Neural cell (in vitro differentiated cells): ENCODE results near the gene ANKMY1. TPM values are rescaled to one million over a fixed set of nuclear protein-coding genes. Genes with fewer than 3 reads are reported as not detected.

Experiments
- H2AFZ ChIP-seq: fragments of 200-600, 300-800 bp; sonication (generic), shearing (Covaris generic); 2 replicates; pipeline ENCODE4 v1.6.0; 2014; ENCODE audit warnings: low read depth, mild to moderate bottlenecking, antibody characterized with exemption, low read length, moderate library complexity
- H3F3A ChIP-seq: fragments of 200-600 bp; shearing (Covaris generic); 2 replicates; pipeline ENCODE4 v1.6.1; 2016; ENCODE audit warnings: mild to moderate bottlenecking, moderate library complexity, mixed read lengths, antibody characterized with exemption, low read length; ENCODE audit not compliant: insufficient read depth, poor library complexity, severe bottlenecking
- H3K27ac ChIP-seq: fragments of 200-600, 300-800 bp; sonication (generic), shearing (Covaris generic); 2 replicates; pipeline ENCODE4 v1.5.1; 2014; ENCODE audit warnings: mild to moderate bottlenecking, low read length, moderate library complexity
- H3K27me3 ChIP-seq: fragments of 300-800, 200-600 bp; sonication (generic), shearing (Covaris generic); 2 replicates; pipeline ENCODE4 v1.6.0; 2014; ENCODE audit warnings: mild to moderate bottlenecking, low read depth, low read length, moderate library complexity; ENCODE audit not compliant: insufficient read depth
- H3K36me3 ChIP-seq: fragments of 300-800, 200-600 bp; sonication (generic), shearing (Covaris generic); 2 replicates; pipeline ENCODE4 v1.5.1; 2014; ENCODE audit warnings: mild to moderate bottlenecking, antibody characterized with exemption, low read length, moderate library complexity; ENCODE audit not compliant: insufficient read depth
- H3K4me2 ChIP-seq: fragments of 300-800, 200-600 bp; sonication (generic), shearing (Covaris generic); 2 replicates; pipeline ENCODE4 v1.6.0; 2014; ENCODE audit warnings: mild to moderate bottlenecking, low read length
- H3K4me3 ChIP-seq: fragments of 300-800, 200-600 bp; sonication (generic), shearing (Covaris generic); 2 replicates; pipeline ENCODE4 v1.5.1; 2014; ENCODE audit warnings: mild to moderate bottlenecking, low read length, moderate library complexity
- H3K79me2 ChIP-seq: fragments of 200-600 bp; shearing (Covaris generic); replicated peaks from 2 replicates; pipeline ENCODE4 v1.6.0; 2014; ENCODE audit warnings: mild to moderate bottlenecking, low read length, moderate library complexity; ENCODE audit not compliant: insufficient read depth
- H3K9ac ChIP-seq: fragments of 300-800, 200-600 bp; sonication (generic), shearing (Covaris generic); 2 replicates; pipeline ENCODE4 v1.6.1; 2016; ENCODE audit warnings: mild to moderate bottlenecking, low read length, mixed read lengths
- H3K9me2 ChIP-seq: fragments of 200-600 bp; shearing (Covaris generic); 2 replicates; pipeline ENCODE4 v1.6.1; 2016; ENCODE audit warnings: mild to moderate bottlenecking, low read length, mixed read lengths; ENCODE audit not compliant: insufficient read depth
- H3K9me3 ChIP-seq: fragments of 200-600, 300-800 bp; sonication (generic), shearing (Covaris generic); 2 replicates; pipeline ENCODE4 v1.6.1; 2016; ENCODE audit warnings: mild to moderate bottlenecking, mixed run types, low read length, moderate library complexity, mixed read lengths
- H4K20me1 ChIP-seq: fragments of 200-600 bp; shearing (Covaris generic); 2 replicates; pipeline ENCODE4 v1.6.1; 2016; ENCODE audit warnings: mild to moderate bottlenecking, mixed run types; ENCODE audit not compliant: insufficient read depth
- CTCF ChIP-seq: fragments of 450-650 bp; IDR thresholded peaks from 2 replicates; pipeline ENCODE4 v1.5.1; 2014; ENCODE audit warnings: antibody characterized with exemption, mild to moderate bottlenecking, moderate library complexity; ENCODE audit not compliant: poor library complexity, severe bottlenecking
- EP300 ChIP-seq: fragments of 450-650 bp; conservative IDR thresholded peaks from 2 replicates; pipeline ENCODE4 v1.6.1; 2014; ENCODE audit warnings: antibody characterized with exemption, mild to moderate bottlenecking, moderate library complexity; ENCODE audit not compliant: poor library complexity, severe bottlenecking
- EZH2 ChIP-seq: fragments of 200-600, 300-800 bp; shearing (Covaris generic), sonication (generic); IDR thresholded peaks from 2 replicates; pipeline ENCODE4 v1.6.1; 2014; ENCODE audit warnings: antibody characterized with exemption, low read length, borderline replicate concordance, mild to moderate bottlenecking; ENCODE audit not compliant: insufficient read depth, poor library complexity, severe bottlenecking
- MXI1 ChIP-seq: fragments of 450-650 bp; conservative IDR thresholded peaks from 2 replicates; pipeline ENCODE4 v1.6.1; 2014; ENCODE audit warnings: antibody characterized with exemption, mild to moderate bottlenecking; ENCODE audit not compliant: poor library complexity, severe bottlenecking
- POLR2AphosphoS5 ChIP-seq: IDR thresholded peaks from 2 replicates; pipeline ENCODE4 v1.6.1; 2012
- RAD21 ChIP-seq: fragments of 450-650 bp; conservative IDR thresholded peaks from 2 replicates; pipeline ENCODE4 v1.6.1; 2014; ENCODE audit warnings: antibody characterized with exemption, mild to moderate bottlenecking, moderate library complexity
- REST ChIP-seq: IDR thresholded peaks from 2 replicates; pipeline ENCODE4 v1.6.1; 2012; ENCODE audit warnings: borderline replicate concordance
- SMC3 ChIP-seq: fragments of 450-650 bp; conservative IDR thresholded peaks from 2 replicates; pipeline ENCODE4 v1.6.1; 2014; ENCODE audit warnings: antibody characterized with exemption, mild to moderate bottlenecking, moderate library complexity; ENCODE audit not compliant: poor library complexity
- TAF1 ChIP-seq: IDR thresholded peaks from 2 replicates; pipeline ENCODE4 v1.6.1; 2012; ENCODE audit warnings: low read depth
- polyA plus RNA-seq: library from polyadenylated mRNA; depleted of rRNA; stranded (reverse); fragments of >200 nt; gene quantifications from 2 replicates; pipeline ENCODE4 v1.2.3, GENCODE V29; 2014

Gene ANKMY1
- polyA plus RNA-seq, 1 donor from 2014 or later, result 6.6 TPM

DNA sequence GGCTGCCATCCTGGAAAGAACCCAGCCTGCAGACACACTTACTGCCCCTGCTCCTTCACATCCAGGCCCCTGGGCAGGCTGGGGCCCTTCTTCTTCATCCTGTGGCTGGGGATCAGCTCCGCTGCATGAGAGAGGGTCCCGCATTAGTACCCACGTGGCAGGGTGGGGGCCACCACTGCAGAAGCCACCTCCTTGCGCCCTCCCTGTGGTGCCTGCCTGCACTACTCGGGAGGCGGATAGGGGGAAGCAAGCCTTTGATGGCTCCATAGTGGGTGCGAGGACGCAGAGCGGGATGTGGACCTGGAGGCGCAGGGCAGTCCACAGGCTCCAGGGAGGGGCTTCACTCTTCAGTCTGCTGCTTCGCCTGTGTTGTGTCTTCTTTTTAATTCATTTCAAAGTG, 75.6 kb downstream of the ANKMY1 start:
- no peaks in the 10 kb centered on the region for H3F3A ChIP-seq
- H3K27ac ChIP-seq, result no peak overlapping the region
- TF ChIP-seq EZH2 (no peak), MXI1 (no peak), SMC3 (no peak), RAD21 (no peak), REST (no peak), TAF1 (no peak), POLR2AphosphoS5 (no peak), EP300 (no peak), CTCF (no peak)
- no peaks in the 10 kb centered on the region for H3K27me3 ChIP-seq
- H4K20me1 ChIP-seq, result no peaks in the 10 kb centered on the region
- H3K4me3 ChIP-seq, result no peak overlapping the region
- H3K36me3 ChIP-seq, result no peaks in the 10 kb centered on the region
- H3K9me3 ChIP-seq, result no peaks in the 10 kb centered on the region
- no peak overlapping the region for H2AFZ ChIP-seq
- no peak overlapping the region for H3K9ac ChIP-seq
- no peaks in the 10 kb centered on the region for H3K79me2 ChIP-seq
- no peak overlapping the region for H3K4me2 ChIP-seq
- no peaks in the 10 kb centered on the region for H3K9me2 ChIP-seq

DNA sequence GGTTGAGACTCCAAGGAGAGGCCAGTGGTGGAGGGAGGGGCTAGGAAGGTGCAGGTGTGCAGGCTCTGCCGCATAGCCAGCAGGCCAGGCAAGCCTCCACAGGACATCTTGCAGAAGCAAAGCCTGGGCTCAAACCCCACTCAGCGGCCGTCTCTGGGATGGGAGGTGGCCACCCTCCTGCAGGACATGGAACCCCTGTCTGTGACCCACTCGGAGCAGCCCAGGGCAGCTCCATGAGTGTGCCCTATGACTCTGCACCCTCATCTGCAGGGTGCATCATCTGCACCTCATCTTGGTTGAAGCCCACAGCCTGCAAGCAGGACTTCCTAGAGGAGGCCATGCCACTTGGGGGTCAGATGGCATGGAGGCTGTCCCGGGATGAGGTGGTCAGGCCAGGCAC, 76.1 kb downstream of the ANKMY1 start:
- Histone ChIP-seq H4K20me1 (no peaks in the 10 kb centered on the region), H3K9me2 (no peaks in the 10 kb centered on the region), H3K36me3 (no peaks in the 10 kb centered on the region), H2AFZ (no peak overlapping the region), H3K4me2 (no peak overlapping the region), H3F3A (no peaks in the 10 kb centered on the region), H3K27ac (no peak overlapping the region), H3K9me3 (no peaks in the 10 kb centered on the region), H3K79me2 (no peaks in the 10 kb centered on the region), H3K4me3 (no peak overlapping the region), H3K27me3 (no peaks in the 10 kb centered on the region), H3K9ac (no peak overlapping the region)
- no peak for TF ChIP-seq REST
